Erythroblast (primary cell): ENCODE measurements around the gene GMCL1.

Experiments
- GATA1 ChIP-seq: IDR thresholded peaks from 2 replicates; pipeline ENCODE4 v1.6.1; 2011; ENCODE audit warnings: low read depth, mild to moderate bottlenecking, control low read depth, low read length, moderate library complexity
- POLR2A ChIP-seq: IDR thresholded peaks from 2 replicates; pipeline ENCODE4 v1.6.1; 2011; ENCODE audit warnings: mild to moderate bottlenecking, low read length

DNA sequence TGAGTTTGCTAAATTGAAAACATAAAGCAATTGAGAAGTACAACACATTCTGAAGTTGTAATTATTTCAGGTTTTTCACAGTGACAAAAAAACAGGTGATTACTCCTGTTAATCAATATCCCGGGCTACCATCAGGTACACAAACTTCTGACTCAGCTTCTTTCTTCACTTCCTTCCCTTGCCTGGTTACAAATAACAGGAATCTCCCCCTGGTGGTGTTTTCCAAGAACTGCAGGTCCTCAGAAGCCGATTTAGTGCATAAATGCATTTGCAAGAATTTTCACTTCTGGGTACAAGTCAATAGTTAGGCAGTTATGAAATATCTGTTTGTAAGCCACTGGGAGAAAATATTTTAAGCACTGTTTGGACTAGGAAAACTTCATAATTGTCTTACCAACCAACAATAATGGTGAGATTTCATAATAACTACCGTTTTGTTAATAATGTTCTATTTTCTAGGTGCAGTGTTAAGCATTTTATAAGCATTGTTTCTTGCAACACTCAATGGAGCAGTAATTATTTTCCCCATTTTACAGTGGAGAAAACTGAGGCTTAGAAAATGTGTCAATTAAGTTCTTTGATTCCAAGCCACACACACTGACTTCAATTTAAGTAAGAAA is 12.4 kb upstream of the GMCL1 start:
- TF ChIP-seq POLR2A (no peak), GATA1 (no peak)
